Sigmoid colon (tissue), 7 donors: Measurements from ENCODE around the gene MOSPD3. TPM values are rescaled to one million over a fixed set of nuclear protein-coding genes. Genes with fewer than 3 reads are reported as not detected.

Experiments
- DNase-seq: peaks from one replicate; pipeline ENCODE4 v3.0.0-alpha.2; 2019
- H3K27ac ChIP-seq, 4 donors: fragments of 200-600 bp; sonication (generic); one replicate each; pipeline ENCODE4 v1.5.1; 2016 to 2019; ENCODE audit warnings: mild to moderate bottlenecking in 1 of 4
- H3K27me3 ChIP-seq, 3 donors: fragments of 200-600 bp; sonication (generic); one replicate each; pipeline ENCODE4 v1.5.1; 2019; ENCODE audit warnings: mild to moderate bottlenecking in 1 of 3
- H3K36me3 ChIP-seq, 4 donors: fragments of 200-600 bp; sonication (generic); one replicate each; pipeline ENCODE4 v1.5.1; 2016 to 2019
- H3K4me1 ChIP-seq, 4 donors: fragments of 200-600 bp; sonication (generic); one replicate each; pipeline ENCODE4 v1.5.1; 2017 to 2019
- H3K4me3 ChIP-seq, 4 donors: fragments of 200-600 bp; sonication (generic); one replicate each; pipeline ENCODE4 v1.5.1; 2017 to 2019; ENCODE audit warnings: mild to moderate bottlenecking in 2 of 4, moderate library complexity in 1 of 4
- H3K9me3 ChIP-seq, 4 donors: fragments of 200-600 bp in 3 of 4; sonication (generic) in 3 of 4; one replicate each; pipeline versions ENCODE4 v1.5.1 to v1.6.1; 2013 to 2019
- CTCF ChIP-seq, 4 experiments: fragments of 450-650 bp in 3 of 4; fragments of 200-600 bp in 1 of 4; IDR thresholded peaks; one replicate each; pipeline ENCODE4 v1.5.1; 2016 to 2019; ENCODE audit warnings: antibody characterized with exemption in 4 of 4, mild to moderate bottlenecking in 3 of 4, moderate library complexity in 2 of 4
- EP300 ChIP-seq, 4 donors: sonication (generic); formaldehyde crosslinking; IDR thresholded peaks; one replicate each; pipeline ENCODE4 v1.6.1; 2017; ENCODE audit warnings: antibody characterized with exemption in 4 of 4
- POLR2A ChIP-seq, 2 donors: fragments of 450-650 bp; IDR thresholded peaks; one replicate each; pipeline ENCODE4 v1.6.1; 2016; ENCODE audit warnings: antibody characterized with exemption in 2 of 2, mild to moderate bottlenecking in 2 of 2, moderate library complexity in 2 of 2
- POLR2AphosphoS5 ChIP-seq, 4 donors: sonication (generic); formaldehyde crosslinking; IDR thresholded peaks; one replicate each; pipeline ENCODE4 v1.6.1; 2017; ENCODE audit warnings: antibody characterized with exemption in 4 of 4
- WGBS, 2 donors: extraction: QIAGEN DNeasy Blood & Tissue Kit; methylation state at CpG; one replicate each; pipeline ENCODE4 v1.1.7; 2013; 5-methylcytosine and 5-hydroxymethylcytosine counted together
- intact Hi-C: fragments of 100-400 bp; cut with DNase I; formaldehyde crosslinking; loops from one replicate; pipeline ENCODE4 v1.15.1; 2023
- polyA plus RNA-seq, 3 donors: library from polyadenylated mRNA; stranded (reverse); fragments of 200-250 nt; gene quantifications; one replicate each; pipeline ENCODE4 v1.2.3, GENCODE V29; 2013
- total RNA-seq, 4 donors: library from RNA; depleted of rRNA; stranded (reverse); fragments of >200 nt; gene quantifications; one replicate each; pipeline ENCODE4 v1.1.0, GENCODE V29; 2016
- donor health status: healthy with polysubstance abuse.
- donor health status: Bipolar disorder and iron deficiency.
- donor health status: healthy.

MOSPD3 gene
- total and polyA plus RNA-seq, 7 donors = 8.0 to 19.2 (median 16.4) TPM

GRCh38 chr7:100626530-100627237, 14.3 kb downstream of the MOSPD3 start:
- H3K36me3 ChIP-seq = no peaks in the 10 kb centered on the region
- peak overlapping the region in 1 of 4 donors; percentile 19 for H3K27ac ChIP-seq
- H3K4me3 ChIP-seq = peak overlapping the region; percentile 5 to 41 (median 26)
- 4 to 5% methylated on average over 37 of the region's 37 CpGs for WGBS, 2 donors
- H3K4me1 ChIP-seq = peaks cover 0 to 13% (median 11%) of the 10 kb centered on the region in 4 donors
- peaks cover 0 to 15% (median 10%) of the 10 kb centered on the region in 3 donors for H3K27me3 ChIP-seq
- intact Hi-C loops = loop anchor here (5.0 kb wide), 1 partner anchor 46 kb away; the partner anchor contains the start of gene GNB2
- peak; percentile 93 for DNase-seq
- H3K9me3 ChIP-seq = no peaks in the 10 kb centered on the region
- TF ChIP-seq CTCF (IDR thresholded peaks at IDR 0.05) (no peak), POLR2A (IDR thresholded peaks at IDR 0.05) (no peak)

- no peak for TF ChIP-seq POLR2AphosphoS5 (IDR thresholded peaks at IDR 0.05)
- no peak for TF ChIP-seq CTCF (IDR thresholded peaks at IDR 0.05)
- TF ChIP-seq EP300 (IDR thresholded peaks at IDR 0.05) = no peak
- TF ChIP-seq POLR2A (IDR thresholded peaks at IDR 0.05) = no peak
- WGBS, 2 donors = 88 to 94% methylated on average over 21 of the region's 21 CpGs
- H3K27me3 ChIP-seq = peaks cover 0 to 20% (median 15%) of the 10 kb centered on the region in 3 donors
- H3K9me3 ChIP-seq = no peaks in the 10 kb centered on the region
- no peak for DNase-seq
- no peak overlapping the region for H3K4me3 ChIP-seq
- H3K27ac ChIP-seq = no peak overlapping the region
- intact Hi-C loops = loop anchor here (5.0 kb wide), 1 partner anchor 45 kb away; the partner anchor contains the start of gene GNB2
- no peaks in the 10 kb centered on the region for H3K36me3 ChIP-seq
- H3K4me1 ChIP-seq = peaks cover 0 to 13% (median 11%) of the 10 kb centered on the region in 4 donors
Measured at GRCh38 chr7:100627238-100627549, 14.9 kb downstream of the MOSPD3 start.

GRCh38 chr7:100629117-100629716, 16.9 kb downstream of the MOSPD3 start:
- WGBS, 2 donors = 77 to 84% methylated on average over 11 of the region's 11 CpGs
- Histone ChIP-seq H3K36me3 (no peaks in the 10 kb centered on the region), H3K4me1 (peaks cover 0 to 25% (median 21%) of the 10 kb centered on the region in 4 donors), H3K9me3 (no peaks in the 10 kb centered on the region), H3K4me3 (no peak overlapping the region), H3K27ac (no peak overlapping the region), H3K27me3 (peaks cover 8 to 40% (median 30%) of the 10 kb centered on the region in 3 donors)
- DNase-seq = no peak
- TF ChIP-seq POLR2A (IDR thresholded peaks at IDR 0.05) (no peak), EP300 (IDR thresholded peaks at IDR 0.05) (no peak), CTCF (IDR thresholded peaks at IDR 0.05) (no peak), POLR2AphosphoS5 (IDR thresholded peaks at IDR 0.05) (no peak)
- intact Hi-C loops = loop anchor here (5.0 kb wide), 1 partner anchor 43 kb away; the partner anchor contains the start of gene GNB2

- no peaks in the 10 kb centered on the region for H3K36me3 ChIP-seq
- H3K27ac ChIP-seq = no peak overlapping the region
- peaks cover 9 to 45% (median 32%) of the 10 kb centered on the region in 3 donors for H3K27me3 ChIP-seq
- 90 to 97% methylated on average over 4 of the region's 4 CpGs for WGBS, 2 donors
- H3K4me1 ChIP-seq = peaks cover 0 to 25% (median 21%) of the 10 kb centered on the region in 4 donors
- no peak for TF ChIP-seq CTCF (IDR thresholded peaks at IDR 0.05)
- TF ChIP-seq EP300 (IDR thresholded peaks at IDR 0.05) = no peak
- TF ChIP-seq POLR2A (IDR thresholded peaks at IDR 0.05) = no peak
- TF ChIP-seq POLR2AphosphoS5 (IDR thresholded peaks at IDR 0.05) = no peak
- intact Hi-C loops = no loop called here
- no peak overlapping the region for H3K4me3 ChIP-seq
- no peak for DNase-seq
- no peaks in the 10 kb centered on the region for H3K9me3 ChIP-seq
Measured at GRCh38 chr7:100630066-100630465, 17.7 kb downstream of the MOSPD3 start.
